H1 (cell line): Measurements from ENCODE around the gene THRB. TPM values are rescaled to one million over a fixed set of nuclear protein-coding genes. Genes with fewer than 3 reads are reported as not detected.

Experiments used
- CTCF ChIA-PET: fragments of 300-600 bp; sonication (Branson Sonifier 250); formaldehyde crosslinking; loops from one replicate; lab custom pipeline; 2021; ENCODE audit not compliant: partially characterized antibody; lab: Charles Lee
- POLR2A ChIA-PET: fragments of 300-600 bp; sonication (Branson Sonifier 250); formaldehyde crosslinking; loops from one replicate; lab custom pipeline; 2021; ENCODE audit warnings: inconsistent platforms; ENCODE audit not compliant: partially characterized antibody; lab: Charles Lee
- DNase-seq, 2 experiments: peaks; one replicate each; pipeline versions ENCODE4 v3.0.0 to v3.0.0-alpha.2; 2010 to 2022; ENCODE audit warnings: low spot score in 2 of 2, low read depth in 1 of 2, mixed read lengths in 1 of 2
- FAIRE-seq: peaks from 2 replicates; lab custom pipeline; 2011; peaks lifted over from hg19 to GRCh38; lab: Jason Lieb, UNC
- H2AFZ ChIP-seq: 2 replicates; pipeline ENCODE4 v1.8.1; 2012; ENCODE audit warnings: low read length, inconsistent platforms
- H2AK5ac ChIP-seq: 2 replicates; pipeline ENCODE4 v1.6.1; 2013; ENCODE audit warnings: low read depth, low read length
- H2BK120ac ChIP-seq: replicated peaks from 2 replicates; pipeline ENCODE3; 2013; ENCODE audit warnings: low read depth, low read length, inconsistent platforms
- H2BK12ac ChIP-seq: 2 replicates; pipeline ENCODE4 v1.6.1; 2013; ENCODE audit warnings: low read depth, low read length
- H2BK15ac ChIP-seq: 2 replicates; pipeline ENCODE4 v1.6.1; 2013; ENCODE audit warnings: low read length
- H2BK20ac ChIP-seq: 2 replicates; pipeline ENCODE4 v1.6.1; 2013; ENCODE audit warnings: low read length
- H2BK5ac ChIP-seq: 2 replicates; pipeline ENCODE4 v1.6.1; 2013; ENCODE audit warnings: low read depth, low read length
- H3K14ac ChIP-seq: 2 replicates; pipeline ENCODE4 v1.6.1; 2013; ENCODE audit warnings: inconsistent platforms; ENCODE audit not compliant: insufficient read length
- H3K18ac ChIP-seq: 2 replicates; pipeline ENCODE4 v1.6.1; 2013; ENCODE audit warnings: low read length; ENCODE audit errors: extremely low read depth
- H3K23ac ChIP-seq: 2 replicates; pipeline ENCODE4 v1.6.1; 2013; ENCODE audit warnings: inconsistent platforms; ENCODE audit not compliant: insufficient read length
- H3K23me2 ChIP-seq: 2 replicates; pipeline ENCODE4 v1.6.1; 2013; ENCODE audit warnings: low read depth, low read length
- H3K27ac ChIP-seq: 2 replicates; pipeline ENCODE4 v1.6.1; 2011; ENCODE audit warnings: low read depth, low read length, inconsistent platforms
- H3K27me3 ChIP-seq, 4 experiments: replicated peaks in 1 of 4; 1 replicate in 1 of 4; 2 replicates in 3 of 4; pipeline versions ENCODE4 v1.6.1 to v1.8.1; 2011 to 2013; ENCODE audit warnings: low read length in 3 of 4, mild to moderate bottlenecking in 3 of 4, inconsistent platforms in 2 of 4, mixed read lengths in 2 of 4, moderate library complexity in 1 of 4; ENCODE audit not compliant: control insufficient read depth in 3 of 4, insufficient read depth in 3 of 4; ENCODE audit errors: extremely low read depth in 1 of 4
- H3K36me3 ChIP-seq, 4 experiments: 2 replicates each; pipeline versions ENCODE4 v1.6.1 to v1.8.1; 2011 to 2013; ENCODE audit warnings: mild to moderate bottlenecking in 4 of 4, low read length in 3 of 4, moderate library complexity in 2 of 4, control low read depth in 1 of 4, inconsistent platforms in 1 of 4; ENCODE audit not compliant: insufficient read depth in 4 of 4, control insufficient read depth in 2 of 4
- H3K4ac ChIP-seq: replicated peaks from 2 replicates; pipeline ENCODE3; 2013; ENCODE audit warnings: low read length, low read depth, mixed read lengths, inconsistent platforms; ENCODE audit not compliant: insufficient read length
- H3K4me1 ChIP-seq, 4 experiments: replicated peaks in 1 of 4; 1 replicate in 1 of 4; 2 replicates in 3 of 4; pipeline versions ENCODE4 v1.6.1 to v1.8.1; 2011 to 2013; ENCODE audit warnings: low read length in 3 of 4, inconsistent platforms in 2 of 4, mixed read lengths in 1 of 4; ENCODE audit not compliant: insufficient read depth in 4 of 4, control insufficient read depth in 3 of 4
- H3K4me2 ChIP-seq, 2 experiments: 2 replicates each; pipeline versions ENCODE4 v1.6.1 to v1.8.1; 2011 to 2013; ENCODE audit warnings: low read depth in 2 of 2, low read length in 2 of 2, control low read depth in 1 of 2, inconsistent platforms in 1 of 2, mild to moderate bottlenecking in 1 of 2; ENCODE audit not compliant: insufficient read depth in 1 of 2
- H3K4me3 ChIP-seq, 4 experiments: fragments of 200-600, 300-600 bp in 1 of 4; sonication (generic), shearing (Covaris generic), sonication (Bioruptor Twin) in 1 of 4; 2 replicates each; pipeline versions ENCODE4 v1.5.1 to v1.8.1; 2011 to 2016; ENCODE audit warnings: low read length in 4 of 4, low read depth in 3 of 4, control low read depth in 2 of 4, inconsistent platforms in 2 of 4, mild to moderate bottlenecking in 2 of 4, mixed read lengths in 1 of 4, moderate library complexity in 1 of 4; ENCODE audit not compliant: insufficient read depth in 2 of 4; ENCODE audit errors: extremely low read depth in 1 of 4
- H3K56ac ChIP-seq: replicated peaks from 2 replicates; pipeline ENCODE3; 2013; ENCODE audit warnings: low read depth, mild to moderate bottlenecking, mixed read lengths, low read length, inconsistent platforms; ENCODE audit not compliant: insufficient read length
- H3K79me1 ChIP-seq: 2 replicates; pipeline ENCODE4 v1.6.1; 2013; ENCODE audit warnings: low read depth, low read length, control low read depth
- H3K79me2 ChIP-seq, 2 experiments: 2 replicates each; pipeline versions ENCODE4 v1.6.1 to v1.8.1; 2012 to 2013; ENCODE audit warnings: low read length in 2 of 2, mild to moderate bottlenecking in 2 of 2, inconsistent platforms in 1 of 2; ENCODE audit not compliant: insufficient read depth in 2 of 2, control insufficient read depth in 1 of 2
- H3K9ac ChIP-seq, 4 experiments: replicated peaks in 1 of 4; 1 replicate in 1 of 4; 2 replicates in 3 of 4; pipeline versions ENCODE4 v1.6.1 to v1.8.1; 2011 to 2013; ENCODE audit warnings: low read depth in 3 of 4, low read length in 3 of 4, control low read depth in 2 of 4, mild to moderate bottlenecking in 2 of 4, moderate library complexity in 2 of 4, inconsistent platforms in 1 of 4; ENCODE audit errors: extremely low read depth in 1 of 4
- H3K9me3 ChIP-seq, 2 experiments: 2 replicates each; pipeline versions ENCODE4 v1.6.1 to v1.8.1; 2012 to 2013; ENCODE audit warnings: mild to moderate bottlenecking in 2 of 2, moderate library complexity in 2 of 2, control low read depth in 1 of 2, inconsistent platforms in 1 of 2, low read depth in 1 of 2, low read length in 1 of 2, mixed read lengths in 1 of 2; ENCODE audit not compliant: insufficient read depth in 2 of 2
- H4K20me1 ChIP-seq, 2 experiments: replicated peaks in 1 of 2; 2 replicates each; pipeline versions ENCODE3 to v1.8.1; 2011 to 2013; ENCODE audit warnings: inconsistent platforms in 2 of 2, low read length in 2 of 2, mild to moderate bottlenecking in 1 of 2; ENCODE audit not compliant: insufficient read depth in 2 of 2, control insufficient read depth in 1 of 2
- H4K5ac ChIP-seq: 2 replicates; pipeline ENCODE4 v1.6.1; 2013; ENCODE audit warnings: low read length, low read depth, mixed read lengths, inconsistent platforms; ENCODE audit not compliant: insufficient read length
- H4K8ac ChIP-seq: 2 replicates; pipeline ENCODE4 v1.8.0; 2013; ENCODE audit warnings: mild to moderate bottlenecking, moderate library complexity, low read length, inconsistent platforms; ENCODE audit not compliant: insufficient read depth; ENCODE audit errors: extremely low read depth
- H4K91ac ChIP-seq: replicated peaks from 2 replicates; pipeline ENCODE3; 2013; ENCODE audit warnings: low read length, mixed read lengths, inconsistent platforms; ENCODE audit not compliant: insufficient read length
- CREB1 ChIP-seq: IDR thresholded peaks from 2 replicates; pipeline ENCODE4 v1.6.1; 2012; ENCODE audit warnings: inconsistent platforms
- EZH2 ChIP-seq: fragments of 200-600 bp; sonication (generic); IDR thresholded peaks from 2 replicates; pipeline ENCODE4 v1.7.1; 2012; ENCODE audit warnings: low read depth, mild to moderate bottlenecking, moderate library complexity, low read length, inconsistent platforms; ENCODE audit not compliant: severe bottlenecking
- JUN ChIP-seq: IDR thresholded peaks from 2 replicates; pipeline ENCODE4 v1.6.1; 2011; ENCODE audit warnings: low read depth, mild to moderate bottlenecking, improper control_type of control experiment, low read length
- KDM4A ChIP-seq: IDR thresholded peaks from one replicate; pipeline ENCODE4 v1.7.1; 2012; ENCODE audit warnings: low read depth, mild to moderate bottlenecking, moderate library complexity, low read length, inconsistent platforms; ENCODE audit not compliant: severe bottlenecking
- SIX5 ChIP-seq: IDR thresholded peaks from 2 replicates; pipeline ENCODE4 v1.6.1; 2011; ENCODE audit warnings: mild to moderate bottlenecking, low read depth, low read length
- SRF ChIP-seq: IDR thresholded peaks from 2 replicates; pipeline ENCODE4 v1.6.1; 2011; ENCODE audit warnings: mild to moderate bottlenecking, low read depth, low read length, moderate library complexity
- WGBS, 2 experiments: shearing (Covaris generic) in 1 of 2; methylation state at CpG; one replicate each; pipeline versions ENCODE4 v1.1.6 to v1.1.7; 2013 to 2015; ENCODE audit warnings: low lambda C conversion rate in 2 of 2, mixed read lengths in 2 of 2, inconsistent platforms in 1 of 2, low coverage in 1 of 2, missing lambda C conversion rate in 1 of 2; ENCODE audit not compliant: insufficient replicate concordance in 2 of 2, insufficient coverage in 1 of 2, insufficient read length in 1 of 2; ENCODE audit errors: extremely low coverage in 1 of 2, missing lambda C conversion rate in 1 of 2; 5-methylcytosine and 5-hydroxymethylcytosine counted together
- polyA plus RNA-seq, 7 experiments: library from polyadenylated mRNA; depleted of rRNA in 3 of 7; stranded (reverse) in 5 of 7; unstranded in 2 of 7; fragments of >200 nt in 5 of 7; fragments of 200-250 nt in 2 of 7; gene quantifications; 1 replicate in 5 of 7; 2 replicates in 1 of 7; 4 replicates in 1 of 7; pipeline versions ENCODE4 v1.2.1 to v1.2.3, GENCODE V29; 2011 to 2013; ENCODE audit warnings: missing spikeins in 2 of 7, mixed read lengths in 2 of 7
- total RNA-seq: library from RNA; stranded (reverse); fragmentation: NEBNext Ultra II Directional; extraction: Animal tissue kit (Norgen Biotek cat#: 25700); gene quantifications from 2 replicates; pipeline ENCODE4 v1.2.1, GENCODE V29; 2021
- TF ChIP-seq, protein P1 (sequence below): IDR thresholded peaks from 2 replicates; pipeline ENCODE4 v1.6.1; 2011; ENCODE audit warnings: low read length, improper control_type of control experiment

The THRB gene
- total and polyA plus RNA-seq, 2 of the 8 experiments (the other 6 are each of a cell fraction or from before 2014, with no cell fraction given), result 0.98 to 3.9 TPM

DNA sequence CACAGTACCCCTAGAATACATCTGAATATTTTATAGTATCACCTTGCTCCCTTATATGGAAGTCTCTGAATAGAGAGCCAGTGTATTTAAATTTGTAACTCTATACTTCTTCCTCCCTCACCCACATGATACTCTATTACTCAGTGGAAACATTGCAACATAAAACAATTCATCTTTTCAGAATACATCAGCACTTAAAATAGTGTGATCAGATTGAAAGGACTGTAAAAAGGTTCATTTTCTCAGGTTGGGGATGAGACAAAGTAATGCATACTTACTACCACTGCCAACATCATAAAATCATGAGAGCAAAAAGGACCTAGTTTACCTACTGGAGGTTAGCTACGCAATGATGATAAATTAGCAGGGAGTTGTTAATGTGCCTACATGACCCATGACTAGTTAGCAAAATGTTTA is 13.8 kb upstream of the THRB start:
- H2AK5ac ChIP-seq, result no peak overlapping the region
- H3K4me1 ChIP-seq, result no peaks in the 10 kb centered on the region; a peak in 1 of 7 replicates
- no peak overlapping the region for H3K9ac ChIP-seq
- H2BK12ac ChIP-seq, result no peak overlapping the region
- H4K8ac ChIP-seq, result no peak overlapping the region
- no peak overlapping the region for H3K4me2 ChIP-seq
- POLR2A ChIA-PET, result no interaction called here
- no peak overlapping the region for H2AFZ ChIP-seq
- H4K91ac ChIP-seq, result no peak overlapping the region
- H2BK20ac ChIP-seq, result no peak overlapping the region
- H4K20me1 ChIP-seq, result no peaks in the 10 kb centered on the region
- H3K23ac ChIP-seq, result no peak overlapping the region
- H3K4ac ChIP-seq, result no peak overlapping the region
- H2BK5ac ChIP-seq, result no peak overlapping the region
- no peak overlapping the region for H2BK15ac ChIP-seq
- no peak overlapping the region for H3K56ac ChIP-seq
- no peaks in the 10 kb centered on the region for H3K9me3 ChIP-seq
- peak; percentile 42; the same call in 1 of the 2 replicates for TF ChIP-seq SRF
- TF ChIP-seq KDM4A, result no peak
- no peak for TF ChIP-seq SIX5
- no peak for TF ChIP-seq EZH2
- no peak for TF ChIP-seq CREB1
- TF ChIP-seq JUN, result no peak
- TF ChIP-seq, protein P1, sequence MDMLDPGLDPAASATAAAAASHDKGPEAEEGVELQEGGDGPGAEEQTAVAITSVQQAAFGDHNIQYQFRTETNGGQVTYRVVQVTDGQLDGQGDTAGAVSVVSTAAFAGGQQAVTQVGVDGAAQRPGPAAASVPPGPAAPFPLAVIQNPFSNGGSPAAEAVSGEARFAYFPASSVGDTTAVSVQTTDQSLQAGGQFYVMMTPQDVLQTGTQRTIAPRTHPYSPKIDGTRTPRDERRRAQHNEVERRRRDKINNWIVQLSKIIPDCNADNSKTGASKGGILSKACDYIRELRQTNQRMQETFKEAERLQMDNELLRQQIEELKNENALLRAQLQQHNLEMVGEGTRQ, result no peak
- TF ChIP-seq, all 59 proteins: peak for 1
- FAIRE-seq (no peak), DNase-seq (no peak)
- H3K27ac ChIP-seq, result no peak overlapping the region
- no peak overlapping the region for H2BK120ac ChIP-seq
- H3K79me2 ChIP-seq, result no peaks in the 10 kb centered on the region
- H3K36me3 ChIP-seq, result no peaks in the 10 kb centered on the region
- no peak overlapping the region for H4K5ac ChIP-seq
- no peaks in the 10 kb centered on the region for H3K79me1 ChIP-seq
- H3K18ac ChIP-seq, result no peak overlapping the region
- H3K4me3 ChIP-seq, result no peak overlapping the region
- H3K14ac ChIP-seq, result no peak overlapping the region
- no peaks in the 10 kb centered on the region for H3K27me3 ChIP-seq
- H3K23me2 ChIP-seq, result no peaks in the 10 kb centered on the region
- WGBS, 2 experiments, result 88% methylated on average over 1 of the region's 1 CpG; no CpG with 5 or more reads in 1 of the 2 experiments
- CTCF ChIA-PET, result interaction anchor here (0.5 to 1.6 kb wide), 3 partner anchors 12 to 172 kb away, joined by 3 to 4 read pairs (median 3); no protein-coding TSS in a partner anchor
